Trophoblast cell (in vitro differentiated cells and primary cell): ENCODE results near the gene SHROOM2.

Experiments used
- DNase-seq, 2 donors: peaks; one replicate each; pipeline ENCODE4 v3.0.0-alpha.2; 2016
- H2AFZ ChIP-seq: 2 replicates; pipeline ENCODE4 v1.6.1; 2013; ENCODE audit warnings: low read length, moderate library complexity, mild to moderate bottlenecking; ENCODE audit not compliant: insufficient read depth, poor library complexity
- H2AK5ac ChIP-seq: 2 replicates; pipeline ENCODE4 v1.6.1; 2013; ENCODE audit warnings: mild to moderate bottlenecking, low read length
- H2BK120ac ChIP-seq: 2 replicates; pipeline ENCODE4 v1.6.1; 2013; ENCODE audit warnings: low read length, mild to moderate bottlenecking, moderate library complexity; ENCODE audit not compliant: insufficient read depth, poor library complexity
- H2BK12ac ChIP-seq: 2 replicates; pipeline ENCODE4 v1.6.1; 2013; ENCODE audit warnings: mild to moderate bottlenecking, low read length, moderate library complexity
- H2BK5ac ChIP-seq: 2 replicates; pipeline ENCODE4 v1.6.1; 2013; ENCODE audit warnings: low read length, low read depth, moderate library complexity, mild to moderate bottlenecking; ENCODE audit not compliant: poor library complexity
- H3K14ac ChIP-seq: 2 replicates; pipeline ENCODE4 v1.6.1; 2013; ENCODE audit warnings: mild to moderate bottlenecking, low read length
- H3K18ac ChIP-seq: 2 replicates; pipeline ENCODE4 v1.6.1; 2013; ENCODE audit warnings: mild to moderate bottlenecking, low read length
- H3K23ac ChIP-seq: 2 replicates; pipeline ENCODE4 v1.6.1; 2013; ENCODE audit warnings: low read length
- H3K27ac ChIP-seq: 2 replicates; pipeline ENCODE4 v1.5.1; 2013; ENCODE audit warnings: low read depth, mild to moderate bottlenecking, inconsistent platforms, low read length, moderate library complexity
- H3K27me3 ChIP-seq: 2 replicates; pipeline ENCODE4 v1.6.1; 2013; ENCODE audit warnings: inconsistent platforms, mild to moderate bottlenecking, low read length, moderate library complexity; ENCODE audit not compliant: insufficient read depth
- H3K36me3 ChIP-seq, 2 experiments: 1 replicate in 1 of 2; 2 replicates in 1 of 2; pipeline ENCODE4 v1.6.1; 2013; ENCODE audit warnings: low read length in 2 of 2, mild to moderate bottlenecking in 2 of 2, moderate library complexity in 1 of 2; ENCODE audit not compliant: insufficient read depth in 2 of 2, control insufficient read depth in 1 of 2
- H3K4ac ChIP-seq: 2 replicates; pipeline ENCODE4 v1.6.1; 2013; ENCODE audit warnings: low read depth, mild to moderate bottlenecking, low read length, moderate library complexity
- H3K4me1 ChIP-seq, 2 experiments: 1 replicate in 1 of 2; 2 replicates in 1 of 2; pipeline ENCODE4 v1.6.1; 2013; ENCODE audit warnings: low read length in 2 of 2, mild to moderate bottlenecking in 2 of 2, moderate library complexity in 1 of 2; ENCODE audit not compliant: insufficient read depth in 2 of 2, control insufficient read depth in 1 of 2
- H3K4me2 ChIP-seq: 2 replicates; pipeline ENCODE4 v1.6.1; 2013; ENCODE audit warnings: inconsistent platforms, mild to moderate bottlenecking, low read length, moderate library complexity
- H3K4me3 ChIP-seq: 2 replicates; pipeline ENCODE4 v1.5.1; 2013; ENCODE audit warnings: mild to moderate bottlenecking, low read depth, low read length, inconsistent platforms
- H3K79me1 ChIP-seq: one replicate; pipeline ENCODE4 v1.6.1; 2013; ENCODE audit warnings: low read length
- H3K79me2 ChIP-seq: 2 replicates; pipeline ENCODE4 v1.6.1; 2013; ENCODE audit warnings: low read length, mild to moderate bottlenecking; ENCODE audit not compliant: control insufficient read depth, insufficient read depth, poor library complexity
- H3K9ac ChIP-seq: 2 replicates; pipeline ENCODE4 v1.6.1; 2013; ENCODE audit warnings: mild to moderate bottlenecking, low read length
- H3K9me3 ChIP-seq: 2 replicates; pipeline ENCODE4 v1.6.1; 2013; ENCODE audit warnings: low read depth, mild to moderate bottlenecking, control low read depth, inconsistent platforms, low read length; ENCODE audit not compliant: insufficient read depth
- H4K12ac ChIP-seq: 2 replicates; pipeline ENCODE4 v1.6.1; 2013; ENCODE audit warnings: low read depth, mild to moderate bottlenecking, low read length, moderate library complexity
- H4K8ac ChIP-seq: 2 replicates; pipeline ENCODE4 v1.6.1; 2013; ENCODE audit warnings: low read depth, mild to moderate bottlenecking, low read length, moderate library complexity
- H4K91ac ChIP-seq: one replicate; pipeline ENCODE4 v1.6.1; 2013; ENCODE audit warnings: low read depth, mild to moderate bottlenecking, low read length, moderate library complexity
- WGBS: extraction: QIAGEN DNeasy Blood & Tissue Kit; methylation state at CpG from one replicate; pipeline ENCODE4 v1.1.7; 2013; ENCODE audit warnings: missing lambda C conversion rate; ENCODE audit not compliant: insufficient read length, insufficient coverage; ENCODE audit errors: extremely low coverage; 5-methylcytosine and 5-hydroxymethylcytosine counted together

Gene SHROOM2

GRCh38 chrX:9887659-9888297 is 101.5 kb downstream of the SHROOM2 start:
- Histone ChIP-seq H3K18ac (no peak overlapping the region), H3K23ac (no peak overlapping the region), H3K27ac (no peak overlapping the region), H4K91ac (no peak overlapping the region), H4K8ac (no peak overlapping the region), H2AFZ (no peak overlapping the region), H4K12ac (no peak overlapping the region), H3K4me2 (no peak overlapping the region), H3K4me1 (peaks cover 6 to 9% of the 10 kb centered on the region in 2 experiments), H3K14ac (no peak overlapping the region), H2BK120ac (no peak overlapping the region), H2BK5ac (no peak overlapping the region), H2BK12ac (no peak overlapping the region), H3K4ac (no peak overlapping the region), H3K4me3 (no peak overlapping the region), H3K36me3 (peaks cover 9 to 12% of the 10 kb centered on the region in 2 experiments), H3K9me3 (no peaks in the 10 kb centered on the region), H3K79me1 (peaks cover 3% of the 10 kb centered on the region), H3K27me3 (no peaks in the 10 kb centered on the region), H3K9ac (no peak overlapping the region), H3K79me2 (peaks cover 1% of the 10 kb centered on the region), H2AK5ac (no peak overlapping the region)
- peak in 1 of 2 donors; percentile 39 for DNase-seq
- WGBS: no CpG with 5 or more reads among the region's 11 CpGs

- no peaks in the 10 kb centered on the region for H3K79me1 ChIP-seq
- no peak overlapping the region for H2BK120ac ChIP-seq
- WGBS: no CpG with 5 or more reads among the region's 6 CpGs
- no peak overlapping the region for H3K18ac ChIP-seq
- no peak overlapping the region for H4K8ac ChIP-seq
- H3K14ac ChIP-seq: no peak overlapping the region
- H3K9me3 ChIP-seq: no peaks in the 10 kb centered on the region
- peak; percentile 32 to 61 for DNase-seq
- no peak overlapping the region for H3K23ac ChIP-seq
- H2AFZ ChIP-seq: no peak overlapping the region
- H3K27me3 ChIP-seq: no peaks in the 10 kb centered on the region
- peaks cover 0 to 2% of the 10 kb centered on the region in 2 experiments for H3K4me1 ChIP-seq
- H3K4me2 ChIP-seq: no peak overlapping the region
- H2BK12ac ChIP-seq: no peak overlapping the region
- no peak overlapping the region for H3K9ac ChIP-seq
- no peak overlapping the region for H3K27ac ChIP-seq
- peaks cover 8 to 11% of the 10 kb centered on the region in 2 experiments for H3K36me3 ChIP-seq
- no peak overlapping the region for H4K91ac ChIP-seq
- no peak overlapping the region for H3K4ac ChIP-seq
- H3K4me3 ChIP-seq: no peak overlapping the region
- H2BK5ac ChIP-seq: no peak overlapping the region
- no peak overlapping the region for H4K12ac ChIP-seq
- H2AK5ac ChIP-seq: no peak overlapping the region
- no peaks in the 10 kb centered on the region for H3K79me2 ChIP-seq
Observed at GRCh38 chrX:9888953-9889470, 102.8 kb downstream of the SHROOM2 start.

GRCh38 chrX:9890681-9891091 is 104.5 kb downstream of the SHROOM2 start:
- H3K4me1 ChIP-seq: peaks cover 0 to 1% of the 10 kb centered on the region in 2 experiments
- WGBS: no CpG with 5 or more reads among the region's 24 CpGs
- no peak overlapping the region for H3K9ac ChIP-seq

GRCh38 chrX:9895225-9895912 is 109.1 kb downstream of the SHROOM2 start:
- Histone ChIP-seq H2BK12ac (no peak overlapping the region), H3K36me3 (peaks cover 37 to 48% of the 10 kb centered on the region in 2 experiments), H2BK5ac (no peak overlapping the region), H3K27me3 (no peaks in the 10 kb centered on the region), H3K9ac (no peak overlapping the region), H3K4me1 (peaks cover 0 to 3% of the 10 kb centered on the region in 2 experiments), H4K8ac (no peak overlapping the region), H3K4me2 (no peak overlapping the region), H3K4me3 (no peak overlapping the region), H4K91ac (no peak overlapping the region), H3K4ac (no peak overlapping the region), H3K79me2 (no peaks in the 10 kb centered on the region), H3K18ac (no peak overlapping the region), H3K23ac (no peak overlapping the region), H3K79me1 (no peaks in the 10 kb centered on the region), H3K27ac (no peak overlapping the region), H3K14ac (no peak overlapping the region), H2AFZ (no peak overlapping the region), H4K12ac (no peak overlapping the region), H2BK120ac (no peak overlapping the region), H2AK5ac (no peak overlapping the region), H3K9me3 (no peaks in the 10 kb centered on the region)
- DNase-seq: no peak
- no CpG with 5 or more reads among the region's 36 CpGs for WGBS

More at GRCh38 chrX:9890681-9891091, 104.5 kb downstream of the SHROOM2 start:
- Histone ChIP-seq H2BK12ac (no peak overlapping the region), H3K36me3 (peaks cover 24 to 28% of the 10 kb centered on the region in 2 experiments), H3K4me2 (no peak overlapping the region), H3K18ac (no peak overlapping the region), H3K9me3 (no peaks in the 10 kb centered on the region), H2AK5ac (no peak overlapping the region), H2BK120ac (no peak overlapping the region), H3K23ac (no peak overlapping the region), H4K12ac (no peak overlapping the region), H3K4ac (no peak overlapping the region), H2BK5ac (no peak overlapping the region), H2AFZ (no peak overlapping the region), H3K27me3 (no peaks in the 10 kb centered on the region), H3K79me1 (no peaks in the 10 kb centered on the region), H3K4me3 (no peak overlapping the region), H3K14ac (no peak overlapping the region), H4K8ac (no peak overlapping the region), H3K79me2 (no peaks in the 10 kb centered on the region), H3K27ac (no peak overlapping the region), H4K91ac (no peak overlapping the region)
- no peak for DNase-seq
